OCI-LY1 (cell line): ENCODE measurements around the gene C1QTNF2.

Experiments
- H2AFZ ChIP-seq: fragments of 200-600 bp; sonication (generic), shearing (Covaris generic); 2 replicates; pipeline ENCODE4 v1.6.0; 2014; ENCODE audit warnings: antibody characterized with exemption, mild to moderate bottlenecking, low read length
- H3F3A ChIP-seq: fragments of 200-600 bp; sonication (generic), shearing (Covaris generic); 2 replicates; pipeline ENCODE4 v1.6.0; 2014; ENCODE audit warnings: mild to moderate bottlenecking, antibody characterized with exemption, low read length, moderate library complexity; ENCODE audit not compliant: insufficient read depth
- H3K27ac ChIP-seq: fragments of 200-600 bp; sonication (generic); 2 replicates; pipeline ENCODE4 v1.5.1; 2014; ENCODE audit warnings: low read length, mixed run types, mild to moderate bottlenecking, low read depth; ENCODE audit not compliant: poor library complexity, severe bottlenecking
- H3K27me3 ChIP-seq: fragments of 200-600 bp; sonication (generic); 2 replicates; pipeline ENCODE4 v1.6.0; 2014; ENCODE audit warnings: antibody characterized with exemption, mild to moderate bottlenecking, low read length, moderate library complexity; ENCODE audit not compliant: insufficient read depth
- H3K36me3 ChIP-seq: fragments of 200-600 bp; sonication (generic); 2 replicates; pipeline ENCODE4 v1.6.1; 2014; ENCODE audit warnings: mild to moderate bottlenecking, antibody characterized with exemption, low read length, moderate library complexity, mixed read lengths; ENCODE audit not compliant: insufficient read depth
- H3K4me1 ChIP-seq: fragments of 200-600 bp; sonication (generic); 2 replicates; pipeline ENCODE4 v1.5.1; 2014; ENCODE audit warnings: mild to moderate bottlenecking, low read length, moderate library complexity; ENCODE audit not compliant: insufficient read depth, severe bottlenecking
- H3K4me2 ChIP-seq: fragments of 200-600 bp; sonication (generic), shearing (Covaris generic); 2 replicates; pipeline ENCODE4 v1.6.1; 2014; ENCODE audit warnings: low read length
- H3K4me3 ChIP-seq: fragments of 200-600 bp; sonication (generic); 2 replicates; pipeline ENCODE4 v1.5.1; 2014; ENCODE audit warnings: low read length, low read depth, mild to moderate bottlenecking, mixed read lengths; ENCODE audit not compliant: poor library complexity, severe bottlenecking
- H3K79me2 ChIP-seq: fragments of 200-600 bp; shearing (Covaris generic); 2 replicates; pipeline ENCODE4 v1.6.1; 2016; ENCODE audit warnings: mixed run types, low read length, mixed read lengths; ENCODE audit not compliant: insufficient read depth
- H3K9ac ChIP-seq: fragments of 200-600 bp; sonication (generic), shearing (Covaris generic); 2 replicates; pipeline ENCODE4 v1.6.1; 2014; ENCODE audit warnings: mild to moderate bottlenecking, low read length, mixed read lengths
- H3K9me2 ChIP-seq: fragments of 200-600 bp; sonication (generic), shearing (Covaris generic); 2 replicates; pipeline ENCODE4 v1.6.1; 2014; ENCODE audit warnings: low read depth, mild to moderate bottlenecking, low read length, mixed read lengths
- H3K9me3 ChIP-seq: fragments of 200-600 bp; shearing (Covaris generic); 2 replicates; pipeline ENCODE4 v1.6.1; 2014; ENCODE audit warnings: low read length, mixed read lengths
- H4K20me1 ChIP-seq: fragments of 200-600 bp; sonication (generic), shearing (Covaris generic); 2 replicates; pipeline ENCODE4 v1.6.0; 2016; ENCODE audit warnings: mild to moderate bottlenecking, low read length; ENCODE audit not compliant: insufficient read depth
- CTCF ChIP-seq: fragments of 200-600 bp; sonication (generic), shearing (Covaris generic); IDR thresholded peaks from 2 replicates; pipeline ENCODE4 v1.5.1; 2017; ENCODE audit warnings: mild to moderate bottlenecking, antibody characterized with exemption, low read length, moderate library complexity, mixed read lengths
- EZH2 ChIP-seq: fragments of 200-600 bp; sonication (generic), shearing (Covaris generic); IDR thresholded peaks from 2 replicates; pipeline ENCODE4 v1.8.0; 2017; ENCODE audit warnings: borderline replicate concordance, mixed run types, mild to moderate bottlenecking, antibody characterized with exemption, low read length, moderate library complexity, mixed read lengths

C1QTNF2 gene

DNA sequence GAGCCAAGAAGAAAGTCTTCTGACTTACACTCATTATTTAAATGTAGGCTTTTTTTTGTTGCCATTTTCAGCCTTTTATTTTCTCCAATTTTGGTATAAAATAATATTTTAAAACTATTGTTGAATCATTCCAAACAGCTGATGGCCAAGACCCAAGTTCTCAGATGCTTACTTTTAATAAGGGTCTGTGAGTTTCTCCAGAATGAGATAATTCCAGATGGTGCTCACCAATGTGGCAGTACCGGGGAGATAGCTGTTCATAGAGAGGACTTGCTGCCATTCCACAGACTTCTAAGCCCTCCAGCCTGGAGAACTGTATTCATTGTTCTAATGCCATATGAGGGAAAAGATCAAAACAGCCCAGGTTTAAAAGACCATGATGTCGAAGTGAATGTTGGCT is 5.3 kb upstream of the C1QTNF2 start:
- no peak for TF ChIP-seq CTCF
- TF ChIP-seq EZH2: no peak
- no peaks in the 10 kb centered on the region for H3K27me3 ChIP-seq
- H4K20me1 ChIP-seq: no peaks in the 10 kb centered on the region
- H3K79me2 ChIP-seq: no peaks in the 10 kb centered on the region
- H3K4me2 ChIP-seq: no peak overlapping the region
- no peaks in the 10 kb centered on the region for H3K4me1 ChIP-seq
- no peaks in the 10 kb centered on the region for H3K36me3 ChIP-seq
- no peak overlapping the region for H3K4me3 ChIP-seq
- H3K9me3 ChIP-seq: no peaks in the 10 kb centered on the region
- H3F3A ChIP-seq: no peaks in the 10 kb centered on the region
- H2AFZ ChIP-seq: no peak overlapping the region
- no peaks in the 10 kb centered on the region for H3K9me2 ChIP-seq
- H3K27ac ChIP-seq: no peak overlapping the region
- H3K9ac ChIP-seq: no peak overlapping the region

DNA sequence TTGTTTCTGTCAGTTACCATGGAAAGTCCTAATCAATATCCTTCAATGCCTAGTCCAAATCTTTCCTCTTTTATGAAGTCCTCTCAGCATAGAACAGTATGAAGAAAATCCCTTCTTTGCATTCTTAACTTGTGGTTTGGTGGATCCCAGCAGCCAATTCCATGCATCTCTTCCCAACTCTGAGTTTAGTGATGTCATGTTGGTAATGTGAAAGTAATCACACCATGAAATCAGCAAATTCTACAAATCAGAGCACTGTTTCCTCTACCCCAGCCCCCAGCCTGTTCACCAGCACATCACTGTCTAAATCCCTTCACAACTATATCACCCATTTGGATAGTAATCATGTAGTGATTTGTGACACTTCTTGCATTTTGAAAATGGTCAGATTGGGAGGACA is 4.7 kb upstream of the C1QTNF2 start:
- Histone ChIP-seq H3K4me2 (no peak overlapping the region), H4K20me1 (no peaks in the 10 kb centered on the region), H3K36me3 (no peaks in the 10 kb centered on the region), H3K27me3 (no peaks in the 10 kb centered on the region), H3K9ac (no peak overlapping the region), H3K4me1 (no peaks in the 10 kb centered on the region), H3K27ac (no peak overlapping the region), H3K79me2 (no peaks in the 10 kb centered on the region), H3K9me2 (no peaks in the 10 kb centered on the region), H2AFZ (no peak overlapping the region), H3F3A (no peaks in the 10 kb centered on the region), H3K9me3 (no peaks in the 10 kb centered on the region), H3K4me3 (no peak overlapping the region)
- no peak for TF ChIP-seq CTCF
- no peak for TF ChIP-seq EZH2

DNA sequence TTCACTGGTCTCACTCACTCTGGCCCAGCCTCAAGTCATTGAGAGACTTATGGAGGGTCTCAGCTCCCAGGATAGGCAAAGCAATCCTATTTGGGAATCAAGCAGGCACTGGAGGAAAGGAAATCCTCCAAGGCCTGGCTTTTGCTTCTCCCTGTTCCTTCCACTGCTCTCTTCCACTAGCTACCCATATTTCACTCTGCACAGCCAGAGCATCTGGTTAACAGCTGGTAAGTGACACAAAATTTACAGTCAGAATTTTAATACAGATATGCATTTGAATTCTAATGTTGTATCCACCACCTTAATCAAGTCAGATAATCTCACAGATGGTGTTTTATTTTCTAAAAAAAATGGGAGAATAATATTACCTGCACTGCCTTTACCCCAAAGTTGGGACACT is 868 bp upstream of the C1QTNF2 start:
- Histone ChIP-seq H3F3A (no peaks in the 10 kb centered on the region), H2AFZ (no peak overlapping the region), H3K9me3 (no peaks in the 10 kb centered on the region), H3K9ac (no peak overlapping the region), H3K27ac (no peak overlapping the region), H3K4me3 (no peak overlapping the region), H3K4me2 (no peak overlapping the region), H3K9me2 (no peaks in the 10 kb centered on the region), H3K4me1 (no peaks in the 10 kb centered on the region), H4K20me1 (no peaks in the 10 kb centered on the region), H3K79me2 (no peaks in the 10 kb centered on the region), H3K36me3 (no peaks in the 10 kb centered on the region), H3K27me3 (no peaks in the 10 kb centered on the region)
- TF ChIP-seq CTCF (no peak), EZH2 (no peak)
